ENCODE results near the gene CTIF. TPM values are rescaled to one million over a fixed set of nuclear protein-coding genes. Genes with fewer than 3 reads are reported as not detected.

The CTIF gene
- total and polyA plus RNA-seq, 2 experiments from 2014 or later = 8.6 to 14.4 TPM

DNA sequence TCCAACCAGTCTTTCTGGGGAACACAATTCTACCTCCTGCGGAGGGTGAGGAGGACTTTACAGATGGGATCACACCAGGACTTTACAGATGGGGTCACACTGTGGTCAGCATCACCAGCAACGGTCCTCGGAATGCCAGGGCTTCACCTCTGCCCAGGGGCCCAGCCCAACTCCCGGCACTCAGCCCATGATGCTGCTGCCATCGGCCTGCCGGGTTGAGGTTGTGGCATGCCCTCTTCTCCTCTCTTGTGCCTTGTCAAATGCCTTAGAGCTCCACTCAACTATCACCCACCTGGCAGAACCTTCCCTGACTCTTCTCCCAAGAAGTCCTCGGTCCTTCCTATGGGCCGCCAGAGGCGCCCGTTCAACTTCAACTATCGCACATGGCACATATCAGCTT is 166.7 kb downstream of the CTIF start:
- Histone ChIP-seq H4K20me1 (replicated peaks; ENCODE audit: insufficient read depth) (no peaks in the 10 kb centered on the region; the same call in 1 of the 2 replicates), H3K79me2 (replicated peaks; ENCODE audit: insufficient read depth) (no peaks in the 10 kb centered on the region), H3K4me1 (ENCODE audit: insufficient read depth) (peaks cover 3% of the 10 kb centered on the region; the same call in 1 of the 2 replicates), H3K36me3 (ENCODE audit: insufficient read depth) (no peaks in the 10 kb centered on the region), H3K4me2 (no peak overlapping the region), H3K27me3 (ENCODE audit: insufficient read depth) (no peaks in the 10 kb centered on the region), H2AFZ (no peak overlapping the region), H3K27ac (ENCODE audit: low read depth) (no peak overlapping the region), H3K9me2 (ENCODE audit: insufficient read depth) (peaks cover 8% of the 10 kb centered on the region; the same call in 1 of the 2 replicates), H3F3A (replicated peaks; ENCODE audit: low read depth) (no peaks in the 10 kb centered on the region), H3K4me3 (no peak overlapping the region)
- Mint-ChIP-seq H3K9me3 (no peaks in the 10 kb centered on the region; the same call in 2 of the 3 replicates), H3K4me1 (peaks cover 9% of the 10 kb centered on the region; the same call in 2 of the 3 replicates), H3K36me3 (ENCODE audit: low read depth) (no peaks in the 10 kb centered on the region), H3K27ac (no peak overlapping the region), H3K4me3 (no peak overlapping the region), H3K27me3 (ENCODE audit: insufficient read depth, low read depth, poor library complexity) (peaks cover 9% of the 10 kb centered on the region)
- DNase-seq (ENCODE audit: low spot score) (no peak), ATAC-seq (no peak)
- TF ChIP-seq EZH2phosphoT487 (IDR thresholded peaks at IDR 0.05; ENCODE audit: unreplicated experiment) (no peak), POLR2AphosphoS5 (IDR thresholded peaks at IDR 0.05; ENCODE audit: low read depth) (no peak), EZH2 (IDR thresholded peaks at IDR 0.05; ENCODE audit: low read depth, unreplicated experiment) (no peak), STAT1 (IDR thresholded peaks at IDR 0.05; ENCODE audit: unreplicated experiment) (no peak), JUNB (IDR thresholded peaks at IDR 0.05; ENCODE audit: unreplicated experiment) (no peak), NANOG (IDR thresholded peaks at IDR 0.05; ENCODE audit: borderline replicate concordance) (no peak), CREB1 (CRISPR knock-in tag; IDR thresholded peaks at IDR 0.05; ENCODE audit: low read depth) (no peak), ZNF331 (CRISPR knock-in tag; IDR thresholded peaks at IDR 0.05; ENCODE audit: low read depth) (no peak), ZNF462 (CRISPR knock-in tag; IDR thresholded peaks at IDR 0.05) (no peak), ZNF114 (CRISPR knock-in tag; IDR thresholded peaks at IDR 0.05) (no peak), ETS1 (IDR thresholded peaks at IDR 0.05) (no peak)
- TF ChIP-seq, protein P1, sequence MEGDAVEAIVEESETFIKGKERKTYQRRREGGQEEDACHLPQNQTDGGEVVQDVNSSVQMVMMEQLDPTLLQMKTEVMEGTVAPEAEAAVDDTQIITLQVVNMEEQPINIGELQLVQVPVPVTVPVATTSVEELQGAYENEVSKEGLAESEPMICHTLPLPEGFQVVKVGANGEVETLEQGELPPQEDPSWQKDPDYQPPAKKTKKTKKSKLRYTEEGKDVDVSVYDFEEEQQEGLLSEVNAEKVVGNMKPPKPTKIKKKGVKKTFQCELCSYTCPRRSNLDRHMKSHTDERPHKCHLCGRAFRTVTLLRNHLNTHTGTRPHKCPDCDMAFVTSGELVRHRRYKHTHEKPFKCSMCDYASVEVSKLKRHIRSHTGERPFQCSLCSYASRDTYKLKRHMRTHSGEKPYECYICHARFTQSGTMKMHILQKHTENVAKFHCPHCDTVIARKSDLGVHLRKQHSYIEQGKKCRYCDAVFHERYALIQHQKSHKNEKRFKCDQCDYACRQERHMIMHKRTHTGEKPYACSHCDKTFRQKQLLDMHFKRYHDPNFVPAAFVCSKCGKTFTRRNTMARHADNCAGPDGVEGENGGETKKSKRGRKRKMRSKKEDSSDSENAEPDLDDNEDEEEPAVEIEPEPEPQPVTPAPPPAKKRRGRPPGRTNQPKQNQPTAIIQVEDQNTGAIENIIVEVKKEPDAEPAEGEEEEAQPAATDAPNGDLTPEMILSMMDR (conservative IDR thresholded peaks at IDR 0.05; ENCODE audit: low read depth in 2 of 2) = no peak
- TF ChIP-seq, protein P2, sequence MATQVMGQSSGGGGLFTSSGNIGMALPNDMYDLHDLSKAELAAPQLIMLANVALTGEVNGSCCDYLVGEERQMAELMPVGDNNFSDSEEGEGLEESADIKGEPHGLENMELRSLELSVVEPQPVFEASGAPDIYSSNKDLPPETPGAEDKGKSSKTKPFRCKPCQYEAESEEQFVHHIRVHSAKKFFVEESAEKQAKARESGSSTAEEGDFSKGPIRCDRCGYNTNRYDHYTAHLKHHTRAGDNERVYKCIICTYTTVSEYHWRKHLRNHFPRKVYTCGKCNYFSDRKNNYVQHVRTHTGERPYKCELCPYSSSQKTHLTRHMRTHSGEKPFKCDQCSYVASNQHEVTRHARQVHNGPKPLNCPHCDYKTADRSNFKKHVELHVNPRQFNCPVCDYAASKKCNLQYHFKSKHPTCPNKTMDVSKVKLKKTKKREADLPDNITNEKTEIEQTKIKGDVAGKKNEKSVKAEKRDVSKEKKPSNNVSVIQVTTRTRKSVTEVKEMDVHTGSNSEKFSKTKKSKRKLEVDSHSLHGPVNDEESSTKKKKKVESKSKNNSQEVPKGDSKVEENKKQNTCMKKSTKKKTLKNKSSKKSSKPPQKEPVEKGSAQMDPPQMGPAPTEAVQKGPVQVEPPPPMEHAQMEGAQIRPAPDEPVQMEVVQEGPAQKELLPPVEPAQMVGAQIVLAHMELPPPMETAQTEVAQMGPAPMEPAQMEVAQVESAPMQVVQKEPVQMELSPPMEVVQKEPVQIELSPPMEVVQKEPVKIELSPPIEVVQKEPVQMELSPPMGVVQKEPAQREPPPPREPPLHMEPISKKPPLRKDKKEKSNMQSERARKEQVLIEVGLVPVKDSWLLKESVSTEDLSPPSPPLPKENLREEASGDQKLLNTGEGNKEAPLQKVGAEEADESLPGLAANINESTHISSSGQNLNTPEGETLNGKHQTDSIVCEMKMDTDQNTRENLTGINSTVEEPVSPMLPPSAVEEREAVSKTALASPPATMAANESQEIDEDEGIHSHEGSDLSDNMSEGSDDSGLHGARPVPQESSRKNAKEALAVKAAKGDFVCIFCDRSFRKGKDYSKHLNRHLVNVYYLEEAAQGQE (IDR thresholded peaks at IDR 0.05; ENCODE audit: unreplicated experiment) = no peak
